ENCODE data around the gene C20orf144.
A peak's percentile ranks its signal among the peaks of the same experiment; 100 is the strongest.

Gene C20orf144

GRCh38 chr20:33711446-33711738 is 49.3 kb downstream of the C20orf144 start:
- CTCF ChIA-PET, result no interaction called here

More at GRCh38 chr20:33711446-33711738, 49.3 kb downstream of the C20orf144 start:
- no peak for DNase-seq (ENCODE audit: low spot score)
- TF ChIP-seq, protein P1, sequence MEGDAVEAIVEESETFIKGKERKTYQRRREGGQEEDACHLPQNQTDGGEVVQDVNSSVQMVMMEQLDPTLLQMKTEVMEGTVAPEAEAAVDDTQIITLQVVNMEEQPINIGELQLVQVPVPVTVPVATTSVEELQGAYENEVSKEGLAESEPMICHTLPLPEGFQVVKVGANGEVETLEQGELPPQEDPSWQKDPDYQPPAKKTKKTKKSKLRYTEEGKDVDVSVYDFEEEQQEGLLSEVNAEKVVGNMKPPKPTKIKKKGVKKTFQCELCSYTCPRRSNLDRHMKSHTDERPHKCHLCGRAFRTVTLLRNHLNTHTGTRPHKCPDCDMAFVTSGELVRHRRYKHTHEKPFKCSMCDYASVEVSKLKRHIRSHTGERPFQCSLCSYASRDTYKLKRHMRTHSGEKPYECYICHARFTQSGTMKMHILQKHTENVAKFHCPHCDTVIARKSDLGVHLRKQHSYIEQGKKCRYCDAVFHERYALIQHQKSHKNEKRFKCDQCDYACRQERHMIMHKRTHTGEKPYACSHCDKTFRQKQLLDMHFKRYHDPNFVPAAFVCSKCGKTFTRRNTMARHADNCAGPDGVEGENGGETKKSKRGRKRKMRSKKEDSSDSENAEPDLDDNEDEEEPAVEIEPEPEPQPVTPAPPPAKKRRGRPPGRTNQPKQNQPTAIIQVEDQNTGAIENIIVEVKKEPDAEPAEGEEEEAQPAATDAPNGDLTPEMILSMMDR (conservative IDR thresholded peaks at IDR 0.05; ENCODE audit: low read depth), result no peak
- peak overlapping the region; percentile 70; the same call in 1 of the 2 replicates for H3K27ac ChIP-seq
- POLR2A ChIA-PET (ENCODE audit: low non-redundant PET), result no interaction called here
